PFSK-1 (cell line): ENCODE measurements around the gene RHOD.

Source experiments
- FOXP2 ChIP-seq: optimal IDR thresholded peaks from 2 replicates; pipeline ENCODE3; 2011; ENCODE audit warnings: borderline replicate concordance, control low read depth, inconsistent platforms; ENCODE audit not compliant: insufficient read depth; ENCODE audit errors: extremely low read length, extremely low read depth
- POLR2AphosphoS5 ChIP-seq: IDR thresholded peaks from 2 replicates; pipeline ENCODE4 v1.6.1; 2012; ENCODE audit warnings: low read depth, mild to moderate bottlenecking, control low read depth, low read length, moderate library complexity
- SIN3A ChIP-seq: IDR thresholded peaks from 2 replicates; pipeline ENCODE4 v1.6.1; 2012; ENCODE audit warnings: mild to moderate bottlenecking, low read length, moderate library complexity, borderline replicate concordance; ENCODE audit not compliant: insufficient read depth
- TAF1 ChIP-seq: IDR thresholded peaks from 2 replicates; pipeline ENCODE4 v1.6.1; 2012; ENCODE audit warnings: low read length, control low read depth, borderline replicate concordance; ENCODE audit not compliant: insufficient read depth
- TF ChIP-seq, protein P1 (sequence below), 2 experiments: IDR thresholded peaks; 2 replicates each; pipeline versions ENCODE4 v1.6.1 to v1.8.0; 2011 to 2012; ENCODE audit warnings: low read depth in 2 of 2, low read length in 2 of 2, control low read depth in 1 of 2, inconsistent platforms in 1 of 2, mild to moderate bottlenecking in 1 of 2, moderate library complexity in 1 of 2; ENCODE audit not compliant: insufficient read depth in 1 of 2

RHOD gene

DNA sequence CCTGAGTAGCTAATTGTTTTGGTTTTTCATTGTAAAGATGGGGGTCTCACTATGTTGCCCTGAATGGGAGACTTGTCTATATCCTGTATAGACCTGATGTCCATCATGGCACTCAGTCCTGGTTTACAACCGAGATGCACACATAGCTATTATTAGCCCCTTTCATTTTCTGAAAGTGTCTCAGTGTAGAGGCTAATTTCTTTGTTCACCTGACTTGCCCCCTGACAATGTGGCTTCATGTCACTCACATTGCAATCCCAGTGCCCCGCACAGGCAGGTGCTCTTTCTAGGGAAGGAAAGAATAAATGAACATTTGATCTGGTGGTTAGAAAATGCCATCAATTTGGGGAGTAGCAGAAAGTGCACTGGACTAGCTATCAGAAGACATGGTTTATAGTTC is 49.3 kb downstream of the RHOD start:
- TF ChIP-seq FOXP2 (no peak), TAF1 (no peak), SIN3A (no peak), POLR2AphosphoS5 (no peak)
- TF ChIP-seq, protein P1, sequence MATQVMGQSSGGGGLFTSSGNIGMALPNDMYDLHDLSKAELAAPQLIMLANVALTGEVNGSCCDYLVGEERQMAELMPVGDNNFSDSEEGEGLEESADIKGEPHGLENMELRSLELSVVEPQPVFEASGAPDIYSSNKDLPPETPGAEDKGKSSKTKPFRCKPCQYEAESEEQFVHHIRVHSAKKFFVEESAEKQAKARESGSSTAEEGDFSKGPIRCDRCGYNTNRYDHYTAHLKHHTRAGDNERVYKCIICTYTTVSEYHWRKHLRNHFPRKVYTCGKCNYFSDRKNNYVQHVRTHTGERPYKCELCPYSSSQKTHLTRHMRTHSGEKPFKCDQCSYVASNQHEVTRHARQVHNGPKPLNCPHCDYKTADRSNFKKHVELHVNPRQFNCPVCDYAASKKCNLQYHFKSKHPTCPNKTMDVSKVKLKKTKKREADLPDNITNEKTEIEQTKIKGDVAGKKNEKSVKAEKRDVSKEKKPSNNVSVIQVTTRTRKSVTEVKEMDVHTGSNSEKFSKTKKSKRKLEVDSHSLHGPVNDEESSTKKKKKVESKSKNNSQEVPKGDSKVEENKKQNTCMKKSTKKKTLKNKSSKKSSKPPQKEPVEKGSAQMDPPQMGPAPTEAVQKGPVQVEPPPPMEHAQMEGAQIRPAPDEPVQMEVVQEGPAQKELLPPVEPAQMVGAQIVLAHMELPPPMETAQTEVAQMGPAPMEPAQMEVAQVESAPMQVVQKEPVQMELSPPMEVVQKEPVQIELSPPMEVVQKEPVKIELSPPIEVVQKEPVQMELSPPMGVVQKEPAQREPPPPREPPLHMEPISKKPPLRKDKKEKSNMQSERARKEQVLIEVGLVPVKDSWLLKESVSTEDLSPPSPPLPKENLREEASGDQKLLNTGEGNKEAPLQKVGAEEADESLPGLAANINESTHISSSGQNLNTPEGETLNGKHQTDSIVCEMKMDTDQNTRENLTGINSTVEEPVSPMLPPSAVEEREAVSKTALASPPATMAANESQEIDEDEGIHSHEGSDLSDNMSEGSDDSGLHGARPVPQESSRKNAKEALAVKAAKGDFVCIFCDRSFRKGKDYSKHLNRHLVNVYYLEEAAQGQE (IDR thresholded peaks at IDR 0.05; ENCODE audit: insufficient read depth in 1 of 2, low read depth in 2 of 2, low read length in 2 of 2) = no peak

DNA sequence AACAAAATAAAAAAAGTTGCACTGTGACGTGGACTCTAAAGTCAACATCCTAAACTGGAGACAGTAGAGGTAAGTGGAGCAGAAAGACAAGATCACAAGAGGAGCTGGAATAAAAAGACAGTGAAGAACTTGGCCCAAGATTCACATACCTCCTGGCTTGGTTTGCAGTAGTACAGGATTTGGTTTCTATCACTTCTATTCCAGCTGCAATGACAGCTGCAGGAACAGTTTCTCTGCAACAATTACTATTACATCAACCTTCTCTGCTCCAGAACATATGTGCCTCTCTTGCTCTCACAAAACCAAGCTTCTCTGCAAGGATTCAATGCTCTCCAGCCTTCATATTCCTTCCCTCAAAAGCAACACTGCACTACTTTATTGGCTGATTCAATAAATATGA is 54.6 kb downstream of the RHOD start:
- TF ChIP-seq, protein P1 (IDR thresholded peaks at IDR 0.05; ENCODE audit: insufficient read depth in 1 of 2, low read depth in 2 of 2, low read length in 2 of 2) = no peak
- no peak for TF ChIP-seq TAF1
- TF ChIP-seq POLR2AphosphoS5 = no peak
- no peak for TF ChIP-seq FOXP2
- no peak for TF ChIP-seq SIN3A

DNA sequence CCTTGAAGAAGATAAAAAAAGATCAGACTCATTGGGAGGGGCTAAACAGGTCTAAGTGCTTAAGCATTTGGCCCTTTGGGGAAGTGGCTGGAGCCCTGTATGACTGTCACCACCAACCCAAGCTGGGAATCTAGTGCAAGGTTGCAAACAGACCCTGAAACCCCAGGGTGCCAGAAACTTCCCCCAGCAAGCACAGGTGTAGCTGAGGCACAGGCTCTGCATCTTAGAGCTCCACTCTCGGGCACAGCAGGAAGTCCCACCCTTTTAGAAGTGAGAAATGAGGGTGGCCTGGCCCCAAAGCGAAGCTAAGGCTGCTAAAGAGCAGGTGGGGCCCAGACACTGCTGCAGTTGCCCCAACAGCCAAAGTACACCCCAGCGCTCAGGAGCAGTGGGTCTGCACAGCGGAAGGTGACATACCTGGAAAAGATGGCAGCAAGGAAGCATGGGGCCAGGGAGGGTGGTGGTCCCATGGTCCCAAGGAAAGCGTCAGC is 56.6 kb downstream of the RHOD start:
- TF ChIP-seq FOXP2 = no peak
- no peak for TF ChIP-seq TAF1
- no peak for TF ChIP-seq POLR2AphosphoS5
- TF ChIP-seq SIN3A = no peak
- TF ChIP-seq, protein P1 (IDR thresholded peaks at IDR 0.05; ENCODE audit: insufficient read depth in 1 of 2, low read depth in 2 of 2, low read length in 2 of 2) = no peak

DNA sequence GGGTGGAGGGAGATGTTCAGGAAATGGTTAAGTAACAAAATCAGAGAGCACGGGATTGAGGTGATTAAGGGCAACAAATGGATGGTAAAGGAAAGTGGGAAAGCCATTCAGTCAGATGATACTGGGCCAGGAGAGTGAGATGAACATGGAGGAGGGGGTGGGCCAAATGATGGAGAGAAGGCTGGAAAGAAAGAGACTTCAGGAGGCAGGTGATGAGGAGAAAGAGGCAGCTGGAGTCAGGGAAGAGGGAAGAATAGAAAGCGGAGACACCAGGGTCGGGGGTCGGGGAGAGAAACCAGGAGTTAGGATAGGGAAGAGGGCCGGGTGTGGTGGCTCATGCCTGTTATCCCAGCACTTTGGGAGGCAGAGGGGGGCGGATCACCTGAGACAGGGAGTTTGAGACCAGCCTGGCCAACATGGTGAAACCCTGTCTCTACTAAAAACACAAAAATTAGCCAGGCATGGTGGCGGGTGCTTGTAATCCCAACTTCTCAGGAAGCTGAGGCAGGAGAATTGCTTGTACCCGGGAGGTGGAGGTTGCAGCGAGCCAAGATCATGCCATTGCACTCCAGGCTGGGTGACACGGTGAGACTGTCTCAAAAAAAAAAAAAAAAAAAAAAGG is 57.7 kb downstream of the RHOD start:
- no peak for TF ChIP-seq FOXP2
- TF ChIP-seq, protein P1 (IDR thresholded peaks at IDR 0.05; ENCODE audit: insufficient read depth in 1 of 2, low read depth in 2 of 2, low read length in 2 of 2) = no peak
- TF ChIP-seq SIN3A = no peak
- no peak for TF ChIP-seq POLR2AphosphoS5
- no peak for TF ChIP-seq TAF1

DNA sequence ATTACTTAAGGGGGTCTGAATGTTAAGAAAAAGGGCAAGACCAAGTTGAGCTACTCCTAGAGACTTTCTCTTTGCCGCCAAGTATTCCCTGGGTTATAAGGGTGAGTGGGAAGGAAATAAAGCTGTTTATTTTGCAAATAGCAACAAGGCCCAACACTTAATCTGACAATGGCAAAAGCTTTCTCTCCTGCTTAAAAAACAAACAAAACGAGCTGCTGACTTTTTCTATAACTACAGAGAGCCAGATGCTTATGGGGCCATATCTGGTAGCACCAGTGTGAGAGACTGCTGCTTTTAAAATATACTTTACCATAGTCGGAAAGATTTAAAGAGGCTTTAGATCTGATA is 60.1 kb downstream of the RHOD start:
- TF ChIP-seq, protein P1 (IDR thresholded peaks at IDR 0.05; ENCODE audit: insufficient read depth in 1 of 2, low read depth in 2 of 2, low read length in 2 of 2) = no peak
- TF ChIP-seq FOXP2 (no peak), SIN3A (no peak), TAF1 (no peak), POLR2AphosphoS5 (no peak)
